Measurements from ENCODE around the gene RGPD6. TPM values are rescaled to one million over a fixed set of nuclear protein-coding genes. Genes with fewer than 3 reads are reported as not detected.
"Not testable (repeated sequence)": the region's sequence is repeated elsewhere in the genome, so short reads cannot be mapped to it uniquely, and the experiment has no call there.

RGPD6 gene
- total RNA-seq, 2 experiments from 2014 or later = 15.8 to 17.5 TPM

- intact Hi-C loops (cut with micrococcal nuclease); H3K27ac Mint-ChIP-seq; H3K4me3 Mint-ChIP-seq; CTCF ChIA-PET; H3K9me3 Mint-ChIP-seq; H3K36me3 Mint-ChIP-seq (ENCODE audit: low read depth); H3K4me1 Mint-ChIP-seq (ENCODE audit: low read depth); DNase-seq; POLR2A ChIA-PET; H3K27me3 Mint-ChIP-seq: not testable (repeated sequence)
- ATAC-seq = peak; percentile 34
Measured at GRCh38 chr2:110475627-110476359, 101.2 kb downstream of the RGPD6 start.

GRCh38 chr2:110474898-110475297 lies 102.1 kb downstream of the RGPD6 start:
- H3K27ac Mint-ChIP-seq; H3K4me3 Mint-ChIP-seq; CTCF ChIA-PET; DNase-seq; H3K9me3 Mint-ChIP-seq; H3K4me1 Mint-ChIP-seq (ENCODE audit: low read depth); H3K36me3 Mint-ChIP-seq (ENCODE audit: low read depth); intact Hi-C loops (cut with micrococcal nuclease); POLR2A ChIA-PET; H3K27me3 Mint-ChIP-seq: not testable (repeated sequence)
- ATAC-seq = peak; percentile 98

- intact Hi-C loops (cut with micrococcal nuclease); H3K27me3 Mint-ChIP-seq; H3K36me3 Mint-ChIP-seq (ENCODE audit: low read depth); H3K4me1 Mint-ChIP-seq (ENCODE audit: low read depth); H3K4me3 Mint-ChIP-seq; H3K27ac Mint-ChIP-seq; DNase-seq; H3K9me3 Mint-ChIP-seq; POLR2A ChIA-PET; CTCF ChIA-PET; ATAC-seq: not testable (repeated sequence)
Measured at GRCh38 chr2:110473059-110473358, 104.0 kb downstream of the RGPD6 start.

DNA sequence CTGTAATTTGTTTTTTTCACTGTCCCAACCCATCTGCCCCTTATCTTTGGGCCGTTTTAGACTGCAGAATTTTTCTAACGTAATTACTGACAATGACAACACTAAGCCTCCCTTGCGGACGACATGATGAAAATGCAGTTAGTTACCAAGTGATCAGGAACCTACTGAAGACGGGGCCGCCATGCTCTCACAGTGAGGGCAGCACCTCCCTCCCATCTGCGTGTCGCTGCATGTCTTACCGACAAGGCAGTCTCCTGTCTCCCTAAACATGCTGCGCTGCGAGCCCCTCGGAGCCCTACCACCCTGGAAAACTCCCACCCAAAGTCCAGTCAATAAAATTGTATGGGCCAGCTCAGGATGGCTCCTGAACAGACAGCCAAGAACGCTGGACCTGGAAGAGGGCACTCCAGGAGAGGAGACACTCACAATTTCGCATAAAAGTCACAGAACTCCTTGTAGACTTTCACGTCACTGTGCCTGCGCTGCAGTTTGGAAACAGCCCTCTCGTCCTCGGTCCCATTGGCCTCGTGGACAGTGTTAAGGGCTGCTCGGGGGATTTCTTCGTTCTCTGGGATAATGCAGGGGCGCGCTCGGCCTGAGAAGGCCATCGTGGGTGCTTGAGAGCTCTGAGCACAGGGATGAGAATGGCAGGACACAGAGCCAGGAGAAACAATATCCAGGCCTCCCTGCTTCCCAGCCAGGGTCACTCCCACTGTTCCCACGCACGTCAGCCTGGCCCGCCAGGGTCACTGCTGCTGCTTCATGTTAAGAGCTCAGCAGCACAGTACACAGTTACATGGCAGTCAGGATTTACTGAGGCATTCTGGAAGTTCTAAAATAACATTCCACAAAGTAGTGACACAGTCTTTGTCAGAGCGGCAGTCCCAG lies 104.6 kb downstream of the RGPD6 start, which contains the start of gene LIMS4:
LIMS4 (minus strand) TSS at position 646 of the 888 bp plus-strand sequence; CDS start at position 608, 38 bp downstream.
- H3K27ac Mint-ChIP-seq; H3K4me3 Mint-ChIP-seq; ATAC-seq; H3K36me3 Mint-ChIP-seq (ENCODE audit: low read depth); POLR2A ChIA-PET; H3K27me3 Mint-ChIP-seq; CTCF ChIA-PET; H3K9me3 Mint-ChIP-seq; intact Hi-C loops (cut with micrococcal nuclease); DNase-seq; H3K4me1 Mint-ChIP-seq (ENCODE audit: low read depth): not testable (repeated sequence)

DNA sequence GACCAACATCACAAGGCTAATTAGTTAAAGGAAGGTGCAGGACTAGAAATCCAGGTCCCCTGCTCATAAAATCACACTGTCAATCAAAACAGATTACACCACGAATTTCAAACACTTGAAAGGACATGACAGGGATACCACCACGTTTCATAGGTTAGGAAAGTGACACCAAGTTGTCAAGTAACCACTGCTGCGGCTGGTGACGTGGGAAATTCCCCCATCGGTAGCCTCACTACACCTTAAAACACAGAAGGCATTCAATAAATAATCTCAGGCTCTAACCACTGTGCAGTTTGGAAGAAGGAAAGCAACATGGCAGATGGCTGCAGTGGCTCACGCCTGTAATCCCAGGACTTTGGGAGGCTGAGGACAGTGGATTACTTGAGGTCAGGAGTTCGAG lies 108.1 kb downstream of the RGPD6 start:
- H3K27ac Mint-ChIP-seq; H3K9me3 Mint-ChIP-seq; ATAC-seq; H3K4me3 Mint-ChIP-seq; H3K27me3 Mint-ChIP-seq; intact Hi-C loops (cut with micrococcal nuclease); DNase-seq; H3K36me3 Mint-ChIP-seq (ENCODE audit: low read depth); CTCF ChIA-PET; H3K4me1 Mint-ChIP-seq (ENCODE audit: low read depth); POLR2A ChIA-PET: not testable (repeated sequence)

GRCh38 chr2:110465312-110465711 lies 111.7 kb downstream of the RGPD6 start:
- H3K9me3 Mint-ChIP-seq; H3K27me3 Mint-ChIP-seq; H3K27ac Mint-ChIP-seq; intact Hi-C loops (cut with micrococcal nuclease); H3K4me3 Mint-ChIP-seq; POLR2A ChIA-PET; H3K4me1 Mint-ChIP-seq (ENCODE audit: low read depth); CTCF ChIA-PET; ATAC-seq; DNase-seq; H3K36me3 Mint-ChIP-seq (ENCODE audit: low read depth): not testable (repeated sequence)

Other genes with a start within 250 kb of the RGPD6 start
- gene LIMS4, start 104.4 kb downstream of the RGPD6 start, total RNA-seq = under 1 TPM; 0.74 to 0.83 TPM
- gene BUB1, start 100.8 kb upstream of the RGPD6 start, total RNA-seq = 100 to 1,000 TPM; 102 to 111 TPM
- gene ACOXL, start 155.4 kb upstream of the RGPD6 start, total RNA-seq = under 1 TPM; 0.14 to 0.56 TPM